DOHH2 (cell line): ENCODE results near the gene TAX1BP3.
A peak's percentile ranks its signal among the peaks of the same experiment; 100 is the strongest.

Experiments used
- CTCF ChIP-seq: fragments of 200-600 bp; sonication (generic); IDR thresholded peaks from one replicate; pipeline ENCODE4 v1.5.1; 2014; ENCODE audit warnings: antibody characterized with exemption, mild to moderate bottlenecking, low read depth, low read length; ENCODE audit not compliant: poor library complexity, severe bottlenecking
- EZH2phosphoT487 ChIP-seq: fragments of 200-600 bp; sonication (generic); IDR thresholded peaks from 2 replicates; pipeline ENCODE4 v1.6.1; 2017; ENCODE audit warnings: borderline replicate concordance, mild to moderate bottlenecking, antibody characterized with exemption, low read length, moderate library complexity, mixed read lengths

GRCh38 chr17:3683054-3683511 lies 14.7 kb upstream of the TAX1BP3 start:
- TF ChIP-seq CTCF: peak; percentile 99
- no peak for TF ChIP-seq EZH2phosphoT487
